H1 (cell line): ENCODE results near the gene TEKT1. TPM values are rescaled to one million over a fixed set of nuclear protein-coding genes. Genes with fewer than 3 reads are reported as not detected.

Experiments
- CTCF ChIA-PET: fragments of 300-600 bp; sonication (Branson Sonifier 250); formaldehyde crosslinking; loops from one replicate; lab custom pipeline; 2021; ENCODE audit not compliant: partially characterized antibody; lab: Charles Lee
- POLR2A ChIA-PET: fragments of 300-600 bp; sonication (Branson Sonifier 250); formaldehyde crosslinking; loops from one replicate; lab custom pipeline; 2021; ENCODE audit warnings: inconsistent platforms; ENCODE audit not compliant: partially characterized antibody; lab: Charles Lee
- DNase-seq, 2 experiments: peaks; one replicate each; pipeline versions ENCODE4 v3.0.0 to v3.0.0-alpha.2; 2010 to 2022; ENCODE audit warnings: low spot score in 2 of 2, low read depth in 1 of 2, mixed read lengths in 1 of 2
- FAIRE-seq: peaks from 2 replicates; lab custom pipeline; 2011; peaks lifted over from hg19 to GRCh38; lab: Jason Lieb, UNC
- H2AFZ ChIP-seq: 2 replicates; pipeline ENCODE4 v1.8.1; 2012; ENCODE audit warnings: low read length, inconsistent platforms
- H2AK5ac ChIP-seq: 2 replicates; pipeline ENCODE4 v1.6.1; 2013; ENCODE audit warnings: low read depth, low read length
- H2BK120ac ChIP-seq: replicated peaks from 2 replicates; pipeline ENCODE3; 2013; ENCODE audit warnings: low read depth, low read length, inconsistent platforms
- H2BK12ac ChIP-seq: 2 replicates; pipeline ENCODE4 v1.6.1; 2013; ENCODE audit warnings: low read depth, low read length
- H2BK15ac ChIP-seq: 2 replicates; pipeline ENCODE4 v1.6.1; 2013; ENCODE audit warnings: low read length
- H2BK20ac ChIP-seq: 2 replicates; pipeline ENCODE4 v1.6.1; 2013; ENCODE audit warnings: low read length
- H2BK5ac ChIP-seq: 2 replicates; pipeline ENCODE4 v1.6.1; 2013; ENCODE audit warnings: low read depth, low read length
- H3K14ac ChIP-seq: 2 replicates; pipeline ENCODE4 v1.6.1; 2013; ENCODE audit warnings: inconsistent platforms; ENCODE audit not compliant: insufficient read length
- H3K18ac ChIP-seq: 2 replicates; pipeline ENCODE4 v1.6.1; 2013; ENCODE audit warnings: low read length; ENCODE audit errors: extremely low read depth
- H3K23ac ChIP-seq: 2 replicates; pipeline ENCODE4 v1.6.1; 2013; ENCODE audit warnings: inconsistent platforms; ENCODE audit not compliant: insufficient read length
- H3K23me2 ChIP-seq: 2 replicates; pipeline ENCODE4 v1.6.1; 2013; ENCODE audit warnings: low read depth, low read length
- H3K27ac ChIP-seq: 2 replicates; pipeline ENCODE4 v1.6.1; 2011; ENCODE audit warnings: low read depth, low read length, inconsistent platforms
- H3K27me3 ChIP-seq, 4 experiments: replicated peaks in 1 of 4; 1 replicate in 1 of 4; 2 replicates in 3 of 4; pipeline versions ENCODE4 v1.6.1 to v1.8.1; 2011 to 2013; ENCODE audit warnings: low read length in 3 of 4, mild to moderate bottlenecking in 3 of 4, inconsistent platforms in 2 of 4, mixed read lengths in 2 of 4, moderate library complexity in 1 of 4; ENCODE audit not compliant: control insufficient read depth in 3 of 4, insufficient read depth in 3 of 4; ENCODE audit errors: extremely low read depth in 1 of 4
- H3K36me3 ChIP-seq, 4 experiments: 2 replicates each; pipeline versions ENCODE4 v1.6.1 to v1.8.1; 2011 to 2013; ENCODE audit warnings: mild to moderate bottlenecking in 4 of 4, low read length in 3 of 4, moderate library complexity in 2 of 4, control low read depth in 1 of 4, inconsistent platforms in 1 of 4; ENCODE audit not compliant: insufficient read depth in 4 of 4, control insufficient read depth in 2 of 4
- H3K4ac ChIP-seq: replicated peaks from 2 replicates; pipeline ENCODE3; 2013; ENCODE audit warnings: low read length, low read depth, mixed read lengths, inconsistent platforms; ENCODE audit not compliant: insufficient read length
- H3K4me1 ChIP-seq, 4 experiments: replicated peaks in 1 of 4; 1 replicate in 1 of 4; 2 replicates in 3 of 4; pipeline versions ENCODE4 v1.6.1 to v1.8.1; 2011 to 2013; ENCODE audit warnings: low read length in 3 of 4, inconsistent platforms in 2 of 4, mixed read lengths in 1 of 4; ENCODE audit not compliant: insufficient read depth in 4 of 4, control insufficient read depth in 3 of 4
- H3K4me2 ChIP-seq, 2 experiments: 2 replicates each; pipeline versions ENCODE4 v1.6.1 to v1.8.1; 2011 to 2013; ENCODE audit warnings: low read depth in 2 of 2, low read length in 2 of 2, control low read depth in 1 of 2, inconsistent platforms in 1 of 2, mild to moderate bottlenecking in 1 of 2; ENCODE audit not compliant: insufficient read depth in 1 of 2
- H3K4me3 ChIP-seq, 4 experiments: fragments of 200-600, 300-600 bp in 1 of 4; sonication (generic), shearing (Covaris generic), sonication (Bioruptor Twin) in 1 of 4; 2 replicates each; pipeline versions ENCODE4 v1.5.1 to v1.8.1; 2011 to 2016; ENCODE audit warnings: low read length in 4 of 4, low read depth in 3 of 4, control low read depth in 2 of 4, inconsistent platforms in 2 of 4, mild to moderate bottlenecking in 2 of 4, mixed read lengths in 1 of 4, moderate library complexity in 1 of 4; ENCODE audit not compliant: insufficient read depth in 2 of 4; ENCODE audit errors: extremely low read depth in 1 of 4
- H3K56ac ChIP-seq: replicated peaks from 2 replicates; pipeline ENCODE3; 2013; ENCODE audit warnings: low read depth, mild to moderate bottlenecking, mixed read lengths, low read length, inconsistent platforms; ENCODE audit not compliant: insufficient read length
- H3K79me1 ChIP-seq: 2 replicates; pipeline ENCODE4 v1.6.1; 2013; ENCODE audit warnings: low read depth, low read length, control low read depth
- H3K79me2 ChIP-seq, 2 experiments: 2 replicates each; pipeline versions ENCODE4 v1.6.1 to v1.8.1; 2012 to 2013; ENCODE audit warnings: low read length in 2 of 2, mild to moderate bottlenecking in 2 of 2, inconsistent platforms in 1 of 2; ENCODE audit not compliant: insufficient read depth in 2 of 2, control insufficient read depth in 1 of 2
- H3K9ac ChIP-seq, 4 experiments: replicated peaks in 1 of 4; 1 replicate in 1 of 4; 2 replicates in 3 of 4; pipeline versions ENCODE4 v1.6.1 to v1.8.1; 2011 to 2013; ENCODE audit warnings: low read depth in 3 of 4, low read length in 3 of 4, control low read depth in 2 of 4, mild to moderate bottlenecking in 2 of 4, moderate library complexity in 2 of 4, inconsistent platforms in 1 of 4; ENCODE audit errors: extremely low read depth in 1 of 4
- H3K9me3 ChIP-seq, 2 experiments: 2 replicates each; pipeline versions ENCODE4 v1.6.1 to v1.8.1; 2012 to 2013; ENCODE audit warnings: mild to moderate bottlenecking in 2 of 2, moderate library complexity in 2 of 2, control low read depth in 1 of 2, inconsistent platforms in 1 of 2, low read depth in 1 of 2, low read length in 1 of 2, mixed read lengths in 1 of 2; ENCODE audit not compliant: insufficient read depth in 2 of 2
- H4K20me1 ChIP-seq, 2 experiments: replicated peaks in 1 of 2; 2 replicates each; pipeline versions ENCODE3 to v1.8.1; 2011 to 2013; ENCODE audit warnings: inconsistent platforms in 2 of 2, low read length in 2 of 2, mild to moderate bottlenecking in 1 of 2; ENCODE audit not compliant: insufficient read depth in 2 of 2, control insufficient read depth in 1 of 2
- H4K5ac ChIP-seq: 2 replicates; pipeline ENCODE4 v1.6.1; 2013; ENCODE audit warnings: low read length, low read depth, mixed read lengths, inconsistent platforms; ENCODE audit not compliant: insufficient read length
- H4K8ac ChIP-seq: 2 replicates; pipeline ENCODE4 v1.8.0; 2013; ENCODE audit warnings: mild to moderate bottlenecking, moderate library complexity, low read length, inconsistent platforms; ENCODE audit not compliant: insufficient read depth; ENCODE audit errors: extremely low read depth
- H4K91ac ChIP-seq: replicated peaks from 2 replicates; pipeline ENCODE3; 2013; ENCODE audit warnings: low read length, mixed read lengths, inconsistent platforms; ENCODE audit not compliant: insufficient read length
- BCL11A ChIP-seq, 2 experiments: IDR thresholded peaks; one replicate each; pipeline ENCODE4 v1.6.1; 2011; ENCODE audit warnings: low read depth in 2 of 2, low read length in 2 of 2, mild to moderate bottlenecking in 2 of 2
- CHD1 ChIP-seq: IDR thresholded peaks from 2 replicates; pipeline ENCODE4 v1.6.1; 2012; ENCODE audit warnings: low read depth, low read length, improper control_type of control experiment
- HDAC2 ChIP-seq, 2 experiments: fragments of 300-600 bp in 1 of 2; sonication (generic) in 1 of 2; IDR thresholded peaks; 2 replicates each; pipeline ENCODE4 v1.6.1; 2011 to 2012; ENCODE audit warnings: low read depth in 2 of 2, low read length in 2 of 2, mild to moderate bottlenecking in 2 of 2, moderate library complexity in 2 of 2, borderline replicate concordance in 1 of 2, inconsistent platforms in 1 of 2
- HDAC6 ChIP-seq: IDR thresholded peaks from one replicate; pipeline ENCODE4 v1.7.1; 2012; ENCODE audit warnings: low read depth, mild to moderate bottlenecking, inconsistent platforms, low read length, moderate library complexity
- JUN ChIP-seq: IDR thresholded peaks from 2 replicates; pipeline ENCODE4 v1.6.1; 2011; ENCODE audit warnings: low read depth, mild to moderate bottlenecking, improper control_type of control experiment, low read length
- NRF1 ChIP-seq: IDR thresholded peaks from 2 replicates; pipeline ENCODE4 v1.6.1; 2011; ENCODE audit warnings: mild to moderate bottlenecking, low read depth, low read length, improper control_type of control experiment
- POU5F1 ChIP-seq: IDR thresholded peaks from 2 replicates; pipeline ENCODE4 v1.6.1; 2011; ENCODE audit warnings: low read depth, mild to moderate bottlenecking, low read length, moderate library complexity
- RFX5 ChIP-seq: IDR thresholded peaks from 2 replicates; pipeline ENCODE4 v1.6.1; 2011; ENCODE audit warnings: low read depth, low read length, improper control_type of control experiment, borderline replicate concordance
- RNF2 ChIP-seq: fragments of 200-900, 300-1000 bp; sonication (generic); IDR thresholded peaks from 2 replicates; pipeline ENCODE4 v1.7.1; 2016; ENCODE audit warnings: borderline replicate concordance, low read depth, mild to moderate bottlenecking, antibody characterized with exemption, low read length; ENCODE audit not compliant: poor library complexity, severe bottlenecking; ENCODE audit errors: missing control alignments
- SIRT6 ChIP-seq: IDR thresholded peaks from one replicate; pipeline ENCODE4 v1.7.1; 2012; ENCODE audit warnings: low read length, inconsistent platforms
- SIX5 ChIP-seq: IDR thresholded peaks from 2 replicates; pipeline ENCODE4 v1.6.1; 2011; ENCODE audit warnings: mild to moderate bottlenecking, low read depth, low read length
- SP2 ChIP-seq: IDR thresholded peaks from 2 replicates; pipeline ENCODE4 v1.6.1; 2012; ENCODE audit warnings: mild to moderate bottlenecking, low read length, inconsistent platforms
- TBP ChIP-seq: IDR thresholded peaks from 2 replicates; pipeline ENCODE4 v1.6.1; 2011; ENCODE audit warnings: low read depth, low read length, improper control_type of control experiment
- WGBS, 2 experiments: shearing (Covaris generic) in 1 of 2; methylation state at CpG; one replicate each; pipeline versions ENCODE4 v1.1.6 to v1.1.7; 2013 to 2015; ENCODE audit warnings: low lambda C conversion rate in 2 of 2, mixed read lengths in 2 of 2, inconsistent platforms in 1 of 2, low coverage in 1 of 2, missing lambda C conversion rate in 1 of 2; ENCODE audit not compliant: insufficient replicate concordance in 2 of 2, insufficient coverage in 1 of 2, insufficient read length in 1 of 2; ENCODE audit errors: extremely low coverage in 1 of 2, missing lambda C conversion rate in 1 of 2; 5-methylcytosine and 5-hydroxymethylcytosine counted together
- polyA plus RNA-seq, 7 experiments: library from polyadenylated mRNA; depleted of rRNA in 3 of 7; stranded (reverse) in 5 of 7; unstranded in 2 of 7; fragments of >200 nt in 5 of 7; fragments of 200-250 nt in 2 of 7; gene quantifications; 1 replicate in 5 of 7; 2 replicates in 1 of 7; 4 replicates in 1 of 7; pipeline versions ENCODE4 v1.2.1 to v1.2.3, GENCODE V29; 2011 to 2013; ENCODE audit warnings: missing spikeins in 2 of 7, mixed read lengths in 2 of 7
- total RNA-seq: library from RNA; stranded (reverse); fragmentation: NEBNext Ultra II Directional; extraction: Animal tissue kit (Norgen Biotek cat#: 25700); gene quantifications from 2 replicates; pipeline ENCODE4 v1.2.1, GENCODE V29; 2021
- TF ChIP-seq, protein P1 (sequence below): IDR thresholded peaks from 2 replicates; pipeline ENCODE4 v1.6.1; 2011; ENCODE audit warnings: low read depth, mild to moderate bottlenecking, low read length; ENCODE audit not compliant: insufficient read depth

The TEKT1 gene
- total and polyA plus RNA-seq, 2 of the 8 experiments (the other 6 are each of a cell fraction or from before 2014, with no cell fraction given): not detected

DNA sequence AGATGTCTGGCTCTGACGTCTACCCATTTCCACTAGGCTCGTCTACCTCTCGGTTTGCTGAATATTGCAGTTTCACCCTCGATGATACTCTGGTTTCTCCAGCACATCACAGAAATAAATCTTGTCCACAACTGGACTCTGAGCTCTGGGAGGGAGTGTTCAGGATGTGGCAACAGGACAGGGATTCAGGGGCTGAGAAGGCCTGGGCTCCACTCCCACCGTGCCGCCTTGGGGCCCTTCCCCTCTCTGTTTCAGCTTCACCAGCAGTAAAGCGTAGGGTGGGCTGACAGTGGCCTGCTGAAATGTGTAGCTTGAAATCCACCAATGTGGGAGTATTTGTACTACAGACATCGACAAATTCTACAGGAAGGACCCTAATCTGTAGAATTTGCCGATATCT is 20.0 kb downstream of the TEKT1 start:
- Histone ChIP-seq H4K8ac (no peak overlapping the region), H3K4me1 (no peaks in the 10 kb centered on the region), H3K36me3 (no peaks in the 10 kb centered on the region), H3K27me3 (no peaks in the 10 kb centered on the region), H3K9ac (no peak overlapping the region), H3K4ac (no peak overlapping the region), H4K5ac (no peak overlapping the region), H2BK120ac (no peak overlapping the region), H2BK5ac (no peak overlapping the region), H2AFZ (no peak overlapping the region), H3K9me3 (peaks cover 0 to 12% of the 10 kb centered on the region in 2 experiments; a peak in 2 of 4 replicates), H4K20me1 (no peaks in the 10 kb centered on the region), H2BK20ac (no peak overlapping the region), H3K79me1 (no peaks in the 10 kb centered on the region), H2BK15ac (no peak overlapping the region), H2BK12ac (no peak overlapping the region), H3K4me3 (no peak overlapping the region), H2AK5ac (no peak overlapping the region), H4K91ac (no peak overlapping the region), H3K23ac (no peak overlapping the region), H3K14ac (no peak overlapping the region), H3K79me2 (no peaks in the 10 kb centered on the region), H3K18ac (no peak overlapping the region), H3K56ac (no peak overlapping the region), H3K27ac (no peak overlapping the region), H3K4me2 (no peak overlapping the region), H3K23me2 (no peaks in the 10 kb centered on the region)
- DNase-seq (no peak), FAIRE-seq (no peak)
- POLR2A ChIA-PET: interaction anchor here (0.6 kb wide), 1 partner anchor 592 kb away, joined by 3 read pairs; no protein-coding TSS in a partner anchor
- 85% methylated on average over 9 of the region's 9 CpGs; no CpG with 5 or more reads in 1 of the 2 experiments for WGBS, 2 experiments
- CTCF ChIA-PET: interaction anchor here (1.1 kb wide), 1 partner anchor 10 kb away, joined by 4 read pairs; no protein-coding TSS in a partner anchor
- no peak for TF ChIP-seq NRF1
- TF ChIP-seq CHD1: no peak
- TF ChIP-seq POU5F1: no peak
- no peak for TF ChIP-seq RNF2
- TF ChIP-seq SP2: no peak
- no peak for TF ChIP-seq HDAC6
- TF ChIP-seq BCL11A (IDR thresholded peaks at IDR 0.05; ENCODE audit: low read depth in 2 of 2, low read length in 2 of 2): no peak
- no peak for TF ChIP-seq JUN
- TF ChIP-seq, protein P1, sequence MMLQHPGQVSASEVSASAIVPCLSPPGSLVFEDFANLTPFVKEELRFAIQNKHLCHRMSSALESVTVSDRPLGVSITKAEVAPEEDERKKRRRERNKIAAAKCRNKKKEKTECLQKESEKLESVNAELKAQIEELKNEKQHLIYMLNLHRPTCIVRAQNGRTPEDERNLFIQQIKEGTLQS: no peak
- no peak for TF ChIP-seq HDAC2 (IDR thresholded peaks at IDR 0.05; ENCODE audit: borderline replicate concordance in 1 of 2, low read depth in 2 of 2, low read length in 2 of 2)
- no peak for TF ChIP-seq SIRT6
- no peak for TF ChIP-seq SIX5
- no peak for TF ChIP-seq TBP
- no peak for TF ChIP-seq RFX5
